ENCODE data around the gene INHBC.
"Not testable (repeated sequence)": the region's sequence is repeated elsewhere in the genome, so short reads cannot be mapped to it uniquely, and the experiment has no call there.

Gene INHBC

DNA sequence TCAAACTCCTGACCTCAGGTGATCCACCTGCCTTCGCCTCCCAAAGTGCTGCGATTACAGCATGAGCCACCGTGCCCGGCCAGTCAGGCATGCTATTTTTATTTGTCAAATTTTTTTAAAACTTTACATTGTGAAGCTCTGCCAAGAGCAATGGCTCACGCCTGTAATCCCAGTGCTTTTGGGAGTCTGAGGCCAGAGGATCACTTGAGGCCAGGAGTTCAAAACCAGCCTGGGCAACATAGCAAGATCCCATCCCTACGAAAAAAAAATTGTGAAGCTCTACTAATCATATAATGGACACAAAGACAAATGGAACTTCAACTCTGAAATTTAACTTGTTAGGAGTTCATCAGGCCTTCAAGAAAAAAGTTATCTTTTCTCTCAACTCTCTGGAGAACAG is 5.6 kb upstream of the INHBC start:
- no peak for DNase-seq

DNA sequence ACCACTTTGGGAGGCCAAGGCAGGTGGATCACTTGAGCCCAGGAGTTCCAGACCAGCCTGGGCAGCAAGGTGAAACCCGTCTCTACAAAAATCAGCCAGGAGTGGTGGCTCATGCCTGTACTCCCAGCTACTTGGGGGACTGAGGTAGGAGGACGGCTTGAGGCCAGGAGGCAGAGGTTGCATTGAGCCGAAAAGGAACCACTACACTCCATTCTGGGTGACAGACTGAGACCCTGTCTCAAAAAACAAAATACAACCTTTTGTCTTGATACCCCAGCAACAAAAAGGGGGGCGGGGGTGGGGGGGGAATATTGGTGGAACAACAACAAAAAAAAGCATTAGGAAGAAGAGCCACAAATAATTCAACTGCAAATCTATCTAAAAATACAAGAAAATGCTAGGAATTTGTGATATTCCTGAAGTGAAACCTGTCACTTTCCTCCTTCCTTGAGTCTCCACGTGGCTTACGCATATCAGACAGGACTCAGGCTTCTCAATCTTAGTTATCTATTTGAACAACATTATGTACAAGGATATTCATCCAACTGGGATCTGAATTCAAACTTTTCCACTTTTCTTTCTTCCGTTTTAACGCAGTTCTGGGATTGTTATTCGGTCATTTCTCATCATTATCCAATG is 5.0 kb upstream of the INHBC start:
- no peak for DNase-seq

DNA sequence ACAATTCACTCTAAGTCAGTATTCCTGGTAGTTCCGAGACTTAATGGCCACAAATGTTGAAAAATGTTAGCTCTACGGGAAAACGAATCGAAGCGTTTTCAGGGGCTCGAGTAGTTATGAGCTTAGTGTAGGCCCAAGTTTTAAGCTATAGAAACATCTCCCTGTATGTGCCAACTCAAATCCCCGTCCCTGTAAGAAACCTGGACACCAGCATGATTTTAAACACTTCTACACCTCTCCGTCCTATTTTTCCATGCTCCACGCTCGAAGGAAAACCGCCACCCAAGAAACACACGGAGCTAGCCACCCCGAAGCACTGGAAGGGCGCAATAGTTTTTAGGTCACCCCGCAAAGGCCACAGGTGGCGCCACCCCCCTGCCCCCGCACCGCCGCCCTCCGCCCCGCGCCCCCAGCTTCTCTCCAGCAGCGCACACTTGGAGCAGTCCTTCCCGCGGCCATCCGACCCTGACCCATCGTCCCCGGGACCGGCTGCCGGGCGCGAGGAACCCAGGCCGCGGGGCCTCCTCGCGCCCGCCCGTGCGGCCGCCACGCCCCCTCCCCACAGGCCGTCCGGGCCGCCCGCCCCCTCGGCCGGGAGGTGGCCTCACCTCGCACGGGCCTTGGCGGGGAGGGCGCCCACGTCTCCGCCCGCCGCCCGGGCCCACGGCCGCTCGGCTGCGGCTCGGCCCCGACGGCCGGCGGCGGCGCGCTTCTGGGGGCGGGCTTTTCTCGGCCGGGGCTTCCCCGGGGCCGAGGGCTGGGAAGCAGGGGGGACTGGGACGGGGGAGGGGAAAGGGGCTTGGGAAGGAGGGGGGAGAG is 4.3 kb upstream of the INHBC start:
- peak in 27 of 58 donors; percentile 12 to 61 (median 43) for DNase-seq

DNA sequence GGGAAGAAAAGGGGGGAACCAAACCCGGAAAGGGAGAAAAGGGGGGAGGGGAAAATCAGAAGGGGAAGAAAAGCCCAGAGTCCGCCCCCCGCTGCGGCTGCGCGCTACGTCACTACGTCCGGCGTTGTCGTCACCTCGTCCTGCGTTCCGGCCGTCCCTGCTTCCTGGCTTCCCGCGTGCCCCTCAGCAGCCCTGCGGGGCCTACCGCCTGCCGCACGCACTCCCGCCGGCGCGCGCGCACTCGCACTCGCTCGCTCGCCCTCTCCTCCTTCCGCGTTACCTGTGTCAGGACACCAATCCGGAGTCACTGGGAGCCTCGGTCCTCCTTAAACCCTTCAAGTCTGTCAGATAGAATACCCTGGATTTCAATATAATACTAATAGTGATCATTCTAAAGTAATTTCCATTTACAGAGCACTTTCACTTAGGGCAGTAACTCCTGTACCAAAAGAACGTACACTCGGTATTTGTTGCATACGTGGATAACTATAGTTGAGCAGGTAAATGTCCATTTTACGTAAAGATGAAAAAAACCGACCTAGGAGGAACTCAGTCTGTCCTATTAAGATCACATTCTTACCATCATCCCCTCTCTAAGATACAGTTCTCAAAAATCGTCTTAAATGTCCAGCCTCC is 3.5 kb upstream of the INHBC start, which contains the start of gene R3HDM2:
Gene R3HDM2, minus strand, starts transcription at position 113 of the 636 bp plus-strand sequence. CDS start 120,615 bp downstream, outside the sequence.
- peak; percentile 52 to 96 (median 90) for DNase-seq

DNA sequence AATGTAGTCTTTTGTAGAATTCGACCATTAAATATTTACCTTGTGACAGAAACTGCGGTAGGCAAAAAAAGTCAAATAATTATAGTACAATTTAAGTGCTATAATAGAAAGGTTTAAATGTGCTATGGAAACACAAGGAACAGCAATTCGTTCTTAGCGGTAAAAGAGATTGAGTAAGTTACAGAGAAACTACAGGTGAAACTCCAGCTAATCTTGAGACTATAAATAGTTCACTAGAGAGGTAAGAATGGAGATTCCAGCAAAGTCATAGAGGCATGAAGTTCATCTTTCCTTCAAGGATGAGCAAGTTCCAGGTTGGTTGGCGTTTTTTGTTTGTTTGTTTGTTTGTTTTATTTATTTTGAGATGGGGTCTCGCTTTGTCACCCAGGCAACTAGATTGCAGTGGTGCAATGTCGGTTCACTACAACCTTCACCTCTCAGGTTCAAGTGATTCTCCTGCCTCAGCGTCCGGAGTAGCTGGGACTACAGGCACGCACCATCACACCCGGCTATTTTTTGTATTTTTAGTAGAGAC is 2.9 kb upstream of the INHBC start:
- DNase-seq, result no peak

DNA sequence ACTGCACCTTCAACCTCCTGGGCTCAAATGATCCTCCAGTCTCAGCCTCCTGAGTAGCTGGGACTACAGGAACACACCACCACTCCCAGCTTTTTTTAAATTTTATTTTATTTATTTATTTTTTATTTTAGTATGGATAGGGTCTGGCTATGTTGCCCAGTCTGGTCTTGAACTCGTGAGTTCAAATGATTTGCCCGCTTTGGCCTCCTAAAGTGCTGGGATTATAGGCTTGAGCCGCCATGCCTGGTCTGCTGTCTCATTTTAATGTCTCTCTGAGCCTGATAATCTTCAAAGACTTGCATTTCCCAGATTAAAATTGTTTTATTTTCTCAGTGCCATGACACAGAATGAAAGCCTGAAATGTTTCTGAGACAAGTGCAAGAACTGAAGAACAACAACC is 1.2 kb upstream of the INHBC start:
- no peak for DNase-seq

DNA sequence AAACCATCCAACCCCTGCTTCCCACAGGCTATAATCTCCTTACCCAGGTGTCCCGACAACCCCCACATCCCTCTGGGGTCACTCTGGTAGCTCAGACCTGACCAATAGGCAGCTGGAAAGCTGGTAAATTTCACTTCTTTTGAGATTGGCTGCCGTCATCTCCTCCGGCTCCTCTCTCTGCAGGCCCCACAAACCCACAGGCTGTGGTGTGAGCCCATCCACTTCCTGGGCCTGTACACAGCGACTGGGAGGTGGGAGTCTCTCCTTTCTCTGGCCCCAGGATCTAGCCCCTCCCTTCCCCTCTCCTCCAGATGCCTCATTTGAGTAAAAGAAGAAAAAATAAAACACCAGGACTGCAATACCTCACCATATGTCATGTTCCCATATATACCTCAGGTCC is 709 bp downstream of the INHBC start:
- DNase-seq, result no peak

DNA sequence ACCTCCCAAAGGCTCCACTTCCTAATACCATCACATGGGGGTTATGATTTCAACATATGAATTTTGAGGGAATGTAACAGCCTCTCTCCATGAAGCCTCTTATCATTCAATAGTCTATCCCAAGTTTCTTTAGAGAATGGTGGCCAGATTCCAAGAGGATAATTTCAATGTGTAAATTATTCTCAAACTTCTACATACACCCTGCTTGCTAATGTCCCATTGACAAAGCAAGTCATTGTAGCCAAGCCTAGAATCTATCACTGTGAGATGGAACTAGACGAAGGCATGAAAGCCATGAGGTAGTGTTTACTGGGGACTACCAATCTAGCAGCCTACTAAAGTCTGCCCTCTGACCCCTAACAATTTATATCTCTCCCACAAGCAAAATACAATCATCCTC is 3.8 kb downstream of the INHBC start:
- no peak for DNase-seq

DNA sequence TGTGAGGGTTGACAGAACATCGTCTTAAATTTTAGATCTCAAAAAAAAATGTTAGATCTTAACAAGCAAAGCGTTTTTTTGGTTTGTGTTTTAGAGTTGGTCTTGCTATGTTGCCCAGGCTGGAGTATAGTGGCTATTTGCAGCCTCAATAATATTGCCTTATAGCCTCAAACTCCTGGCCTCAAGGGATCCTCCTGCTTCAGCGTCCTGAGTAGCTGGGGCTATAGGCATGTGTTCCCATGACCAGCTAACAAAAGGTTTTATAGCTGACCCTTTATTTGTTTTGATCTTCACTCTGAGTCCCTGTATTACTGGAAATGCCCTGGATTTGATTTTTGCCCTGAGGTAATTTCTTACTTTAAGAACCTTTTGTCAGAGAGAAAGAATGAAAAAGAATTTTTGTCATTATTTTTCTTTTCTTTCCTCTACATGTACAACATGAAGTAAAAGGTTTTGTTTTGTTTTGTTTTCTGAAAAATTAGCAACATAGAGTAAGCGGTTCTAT is 5.2 kb downstream of the INHBC start:
- DNase-seq, result no peak

DNA sequence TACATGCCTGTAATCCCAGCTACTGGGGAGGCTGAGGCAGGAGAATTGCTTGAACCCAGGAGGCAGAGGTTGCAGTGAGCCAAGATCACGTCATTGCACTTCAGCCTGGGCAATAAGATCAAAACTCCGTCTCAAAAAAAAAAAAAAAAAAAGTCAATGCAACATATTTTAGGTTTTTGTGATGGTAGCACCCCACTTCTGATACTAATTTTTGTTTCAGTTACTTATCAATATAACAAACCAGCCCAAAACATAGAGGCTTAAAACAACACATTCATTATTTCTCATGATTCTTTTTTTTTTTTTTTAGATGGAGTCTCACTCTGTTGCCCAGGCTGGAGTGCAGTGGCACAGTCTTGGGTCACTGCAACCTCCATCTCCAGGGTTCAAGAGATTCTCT is 6.8 kb downstream of the INHBC start:
- not testable (repeated sequence) for DNase-seq

DNA sequence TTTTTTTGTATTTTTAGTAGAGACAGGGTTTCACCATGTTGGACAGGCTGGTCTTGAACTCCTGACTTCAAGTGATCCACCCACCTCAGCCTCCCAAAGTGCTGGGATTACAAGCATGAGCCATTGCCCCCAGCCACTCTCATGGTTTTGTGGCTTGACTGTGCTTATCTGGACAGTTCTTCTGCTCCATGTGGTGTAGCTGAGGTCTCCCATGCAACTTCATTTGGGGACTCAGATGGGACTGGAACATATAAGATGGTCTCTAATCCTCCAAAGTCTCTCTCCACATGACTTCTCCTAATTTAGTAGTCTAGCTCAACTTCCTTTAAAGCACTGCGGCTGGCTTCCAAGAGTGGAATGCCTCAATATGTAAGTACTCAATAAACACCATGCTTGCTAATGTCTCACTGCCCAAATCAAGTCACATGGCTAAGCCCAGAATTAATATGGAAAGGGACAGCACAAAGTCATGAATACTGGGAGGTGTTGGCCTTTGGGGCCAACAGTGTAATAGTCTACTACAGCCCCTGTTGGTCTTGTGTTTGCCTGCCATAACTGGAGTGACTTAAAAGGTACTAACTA is 7.4 kb downstream of the INHBC start:
- DNase-seq, result no peak

DNA sequence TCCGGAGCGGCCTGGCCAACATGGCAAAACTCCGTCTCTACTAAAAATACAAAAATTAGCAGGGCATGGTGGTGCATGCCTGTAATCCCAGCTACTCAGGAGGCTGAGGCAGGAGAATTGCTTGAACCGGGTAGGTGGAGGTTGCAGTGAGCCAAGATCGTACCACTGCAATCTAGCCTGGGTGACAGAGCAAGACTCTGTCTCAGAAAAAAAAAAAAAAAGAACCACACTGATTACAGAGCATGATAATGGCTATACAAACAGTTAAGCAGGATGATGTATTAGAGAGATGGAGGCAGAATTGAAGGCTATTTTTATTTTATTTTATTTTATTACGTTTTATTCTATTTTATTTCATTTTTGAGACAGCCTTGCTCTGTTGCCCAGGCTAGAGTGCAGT is 9.8 kb downstream of the INHBC start:
- not testable (repeated sequence) for DNase-seq

DNA sequence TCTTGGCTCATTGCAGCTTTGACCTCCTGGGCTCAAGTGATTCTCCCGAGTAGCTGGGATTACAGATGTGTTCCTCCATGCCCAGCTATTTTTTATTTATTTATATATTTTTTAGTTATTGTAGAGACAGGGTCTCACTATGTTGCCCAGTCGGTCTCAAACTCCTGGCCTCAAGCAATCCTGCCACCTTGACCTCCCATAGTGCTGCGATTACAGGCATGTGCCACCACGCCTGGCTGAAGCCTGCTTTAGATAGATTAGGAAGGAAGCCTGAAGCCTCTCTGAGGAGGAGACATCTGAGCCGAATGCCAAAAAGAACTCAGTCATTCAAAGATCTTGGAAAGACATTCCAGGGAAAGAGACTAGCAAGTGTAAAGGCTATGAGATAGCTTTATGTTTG is 10.2 kb downstream of the INHBC start:
- no peak for DNase-seq

DNA sequence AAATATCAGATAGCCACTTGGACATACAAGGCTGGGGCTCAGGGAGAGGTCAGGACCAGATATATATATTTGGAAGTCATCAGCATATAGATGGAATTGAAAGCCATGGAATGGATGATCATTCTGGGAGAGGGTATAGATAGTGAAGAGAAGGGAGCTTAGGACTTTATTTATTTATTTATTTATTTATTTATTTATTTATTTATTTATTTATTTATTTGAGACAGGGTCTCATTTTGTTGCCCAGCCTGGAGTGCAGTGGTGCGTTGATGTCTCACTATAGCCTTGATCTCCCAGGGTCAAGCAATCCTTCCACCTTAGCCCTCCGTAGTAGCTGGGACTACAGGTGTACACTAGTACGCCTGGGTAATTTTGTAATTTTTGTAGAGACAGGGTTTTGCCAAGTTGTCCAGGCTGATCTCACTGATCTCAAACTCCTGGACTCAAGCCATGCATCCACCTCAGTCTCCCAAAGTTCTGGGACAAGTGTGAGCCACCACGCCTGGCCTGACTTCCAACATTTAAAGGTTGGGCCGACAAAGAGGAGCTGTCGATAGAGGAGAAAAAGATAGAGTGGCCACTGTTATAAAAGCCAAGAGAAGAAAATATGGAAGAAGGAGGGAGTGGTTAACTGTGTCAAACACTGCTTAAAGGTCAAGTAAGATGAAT is 11.8 kb downstream of the INHBC start:
- no peak for DNase-seq

DNA sequence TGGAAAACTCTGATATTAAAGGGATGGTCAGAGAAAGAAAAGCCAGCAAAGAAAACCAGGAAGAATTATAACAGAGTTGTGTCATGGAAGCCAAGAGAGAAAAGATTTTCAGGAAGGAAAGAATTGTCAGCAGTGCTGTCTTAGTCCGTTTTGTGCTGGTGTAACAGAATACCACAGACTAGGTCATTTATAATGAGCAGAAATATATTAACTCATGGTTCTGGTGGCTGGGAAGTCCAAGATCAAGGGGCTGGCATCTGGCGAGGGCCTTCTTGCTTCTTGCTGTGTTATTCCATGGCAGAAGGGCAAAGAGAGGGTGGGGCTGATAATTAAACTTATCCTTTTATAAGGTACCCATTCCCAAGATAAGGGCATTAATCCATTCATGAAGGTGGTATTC is 14.1 kb downstream of the INHBC start:
- no peak for DNase-seq

DNA sequence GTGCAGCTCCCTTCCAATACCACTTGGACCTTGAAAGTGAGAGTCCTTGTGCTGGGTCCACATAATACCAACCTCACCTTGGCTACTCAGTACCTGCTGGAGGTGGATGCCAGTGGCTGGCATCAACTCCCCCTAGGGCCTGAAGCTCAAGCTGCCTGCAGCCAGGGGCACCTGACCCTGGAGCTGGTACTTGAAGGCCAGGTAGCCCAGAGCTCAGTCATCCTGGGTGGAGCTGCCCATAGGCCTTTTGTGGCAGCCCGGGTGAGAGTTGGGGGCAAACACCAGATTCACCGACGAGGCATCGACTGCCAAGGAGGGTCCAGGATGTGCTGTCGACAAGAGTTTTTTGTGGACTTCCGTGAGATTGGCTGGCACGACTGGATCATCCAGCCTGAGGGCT is 14.8 kb downstream of the INHBC start:
- DNase-seq, result no peak

DNA sequence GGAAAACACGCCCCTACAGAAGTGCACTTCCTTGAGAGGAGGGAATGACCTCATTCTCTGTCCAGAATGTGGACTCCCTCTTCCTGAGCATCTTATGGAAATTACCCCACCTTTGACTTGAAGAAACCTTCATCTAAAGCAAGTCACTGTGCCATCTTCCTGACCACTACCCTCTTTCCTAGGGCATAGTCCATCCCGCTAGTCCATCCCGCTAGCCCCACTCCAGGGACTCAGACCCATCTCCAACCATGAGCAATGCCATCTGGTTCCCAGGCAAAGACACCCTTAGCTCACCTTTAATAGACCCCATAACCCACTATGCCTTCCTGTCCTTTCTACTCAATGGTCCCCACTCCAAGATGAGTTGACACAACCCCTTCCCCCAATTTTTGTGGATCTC is 15.5 kb downstream of the INHBC start:
- DNase-seq, result no peak

DNA sequence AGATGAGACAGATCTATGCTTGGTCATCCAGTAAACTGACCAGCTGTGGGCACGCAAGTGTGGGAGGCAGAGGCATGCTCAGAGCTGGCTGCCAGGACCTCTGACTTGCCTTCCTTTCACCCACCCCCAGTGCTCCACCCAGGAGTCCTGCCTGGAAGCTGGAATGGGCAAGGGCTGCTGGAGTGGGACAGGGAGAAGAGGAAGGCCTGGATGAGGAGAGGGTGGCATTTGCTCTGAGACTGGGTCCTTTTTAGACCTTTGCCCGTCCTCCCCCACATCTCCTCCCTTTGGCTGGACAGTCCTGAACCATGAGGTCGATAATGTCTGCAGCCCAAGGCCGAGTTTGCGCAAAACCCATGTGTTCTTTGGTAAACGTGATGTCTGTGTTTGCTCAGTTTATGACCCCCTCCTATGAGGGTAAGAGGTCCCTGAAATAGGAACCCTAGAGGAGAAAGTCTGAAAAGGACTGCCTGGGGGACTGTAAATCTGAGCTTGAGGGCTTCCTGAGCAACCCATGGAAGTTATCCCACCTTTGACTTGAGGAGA is 16.7 kb downstream of the INHBC start:
- no peak for DNase-seq

DNA sequence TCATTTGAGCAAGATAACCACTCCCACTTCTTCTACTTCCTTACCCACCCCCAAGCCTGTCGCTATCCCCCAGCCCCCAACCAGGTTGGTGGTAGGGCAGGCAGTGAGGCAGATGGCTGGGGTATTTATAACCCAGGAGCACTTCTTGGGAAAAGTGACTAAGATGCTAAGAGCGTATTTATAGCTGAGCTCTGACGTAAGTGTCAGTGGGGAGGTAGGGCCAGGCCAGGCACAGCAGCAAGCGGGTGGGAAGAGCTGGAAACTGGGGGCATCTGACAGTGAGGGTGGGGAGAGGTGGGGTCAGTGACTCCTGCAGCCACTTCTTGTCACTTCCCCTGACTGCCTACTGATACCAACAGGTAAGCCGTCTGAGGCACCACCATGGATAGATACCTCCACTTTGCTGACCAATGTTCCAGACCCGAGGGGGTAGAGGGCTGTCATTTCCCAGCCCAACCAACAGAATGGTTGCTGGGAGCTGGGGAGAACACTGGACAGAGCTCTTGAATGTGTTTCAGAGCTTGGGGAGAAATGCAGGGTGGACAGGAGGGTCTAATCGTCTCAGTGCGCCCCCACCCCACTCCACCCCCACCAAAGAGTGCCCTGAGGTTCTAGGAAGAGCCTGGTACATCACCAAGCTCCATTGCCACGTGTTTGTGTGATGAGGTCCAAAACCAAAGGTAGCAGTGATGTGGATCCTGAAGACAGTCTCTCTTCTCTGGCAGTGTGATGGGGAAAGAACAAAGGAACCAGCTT is 17.8 kb downstream of the INHBC start:
- peak in 32 of 58 donors; percentile 9 to 70 (median 35) for DNase-seq
